Measurements from ENCODE around the gene AKAP7. TPM values are rescaled to one million over a fixed set of nuclear protein-coding genes. Genes with fewer than 3 reads are reported as not detected.

AKAP7 gene
- total RNA-seq, 1 experiment from 2014 or later = 3.1 TPM

GRCh38 chr6:131161987-131162386 lies 26.7 kb downstream of the AKAP7 start:
- ATAC-seq (no peak), DNase-seq (ENCODE audit: low read depth, low spot score) (no peak)
- H3K27me3 ChIP-seq (ENCODE audit: insufficient read depth, low read length) = no peaks in the 10 kb centered on the region
- no peaks in the 10 kb centered on the region for H3K79me2 ChIP-seq (ENCODE audit: insufficient read depth, low read length)
- no peaks in the 10 kb centered on the region for H3K9me2 ChIP-seq (ENCODE audit: insufficient read depth)
- intact Hi-C loops (cut with micrococcal nuclease) = no loop called here
- H2AFZ ChIP-seq (ENCODE audit: low read depth, low read length, poor library complexity, severe bottlenecking) = no peak overlapping the region
- no TSS peak for BruUV-seq (replicated peaks)
- H4K20me1 ChIP-seq (ENCODE audit: insufficient read depth) = no peaks in the 10 kb centered on the region
- TF ChIP-seq FOSL1 (IDR thresholded peaks at IDR 0.05; ENCODE audit: low read depth) (no peak), YY1 (IDR thresholded peaks at IDR 0.05; ENCODE audit: extremely low read depth, insufficient replicate concordance, low read depth, low read length) (no peak), EGR1 (IDR thresholded peaks at IDR 0.05; ENCODE audit: low read depth) (no peak)
- H3K9me3 ChIP-seq (ENCODE audit: control insufficient read depth in 1 of 2, insufficient read depth in 1 of 2, low read depth in 1 of 2, low read length in 2 of 2) = no peaks in the 10 kb centered on the region
- no peaks in the 10 kb centered on the region for H3K36me3 ChIP-seq (ENCODE audit: control insufficient read depth in 1 of 2, insufficient read depth in 2 of 2, low read length in 2 of 2)
- RAD21 ChIA-PET (ENCODE audit: low non-redundant PET in 1 of 2, low total read pairs in 2 of 2, uncharacterized antibody in 2 of 2, unreplicated experiment in 2 of 2) = no interaction called here
- H3K4me3 ChIP-seq (replicated peaks in 1 of 2; ENCODE audit: low read depth in 1 of 2, low read length in 2 of 2) = no peak overlapping the region
- no peak overlapping the region for H3K27ac ChIP-seq (ENCODE audit: low read depth, low read length)
- H3K9ac ChIP-seq (ENCODE audit: low read length) = no peak overlapping the region
- CTCF ChIA-PET = no interaction called here
- POLR2A ChIA-PET = no interaction called here
- H3K4me2 ChIP-seq (ENCODE audit: low read length) = no peak overlapping the region
- H3K4me1 ChIP-seq (ENCODE audit: control insufficient read depth in 1 of 2, insufficient read depth in 2 of 2, low read length in 2 of 2) = no peaks in the 10 kb centered on the region

GRCh38 chr6:131163886-131164285 lies 28.6 kb downstream of the AKAP7 start:
- Histone ChIP-seq H3K27ac (ENCODE audit: low read depth, low read length) (no peak overlapping the region), H2AFZ (ENCODE audit: low read depth, low read length, poor library complexity, severe bottlenecking) (no peak overlapping the region), H3K9me2 (ENCODE audit: insufficient read depth) (no peaks in the 10 kb centered on the region), H3K36me3 (ENCODE audit: control insufficient read depth in 1 of 2, insufficient read depth in 2 of 2, low read length in 2 of 2) (no peaks in the 10 kb centered on the region), H3K4me1 (ENCODE audit: control insufficient read depth in 1 of 2, insufficient read depth in 2 of 2, low read length in 2 of 2) (no peaks in the 10 kb centered on the region), H3K4me3 (replicated peaks in 1 of 2; ENCODE audit: low read depth in 1 of 2, low read length in 2 of 2) (no peak overlapping the region), H3K9ac (ENCODE audit: low read length) (no peak overlapping the region), H4K20me1 (ENCODE audit: insufficient read depth) (no peaks in the 10 kb centered on the region), H3K27me3 (ENCODE audit: insufficient read depth, low read length) (no peaks in the 10 kb centered on the region), H3K79me2 (ENCODE audit: insufficient read depth, low read length) (no peaks in the 10 kb centered on the region), H3K9me3 (ENCODE audit: control insufficient read depth in 1 of 2, insufficient read depth in 1 of 2, low read depth in 1 of 2, low read length in 2 of 2) (no peaks in the 10 kb centered on the region), H3K4me2 (ENCODE audit: low read length) (no peak overlapping the region)
- ChIA-PET CTCF (no interaction called here), RAD21 (ENCODE audit: low non-redundant PET in 1 of 2, low total read pairs in 2 of 2, uncharacterized antibody in 2 of 2, unreplicated experiment in 2 of 2) (no interaction called here), POLR2A (no interaction called here)
- ATAC-seq = no peak
- DNase-seq (ENCODE audit: low read depth, low spot score) = no peak
- no peak for TF ChIP-seq SIN3A (IDR thresholded peaks at IDR 0.05; ENCODE audit: low read depth)
- no peak for TF ChIP-seq RAD21 (IDR thresholded peaks at IDR 0.05; ENCODE audit: low read depth)
- BruUV-seq (replicated peaks) = no TSS peak
- intact Hi-C loops (cut with micrococcal nuclease) = no loop called here
